NK-92 (cell line): Measurements from ENCODE around the gene PDE10A.
"Not testable (repeated sequence)": the region's sequence is repeated elsewhere in the genome, so short reads cannot be mapped to it uniquely, and the experiment has no call there.

ENCODE experiments used
- DNase-seq: peaks from one replicate; lab custom pipeline; 2025; ENCODE audit not compliant: unreplicated experiment; lab: John Stamatoyannopoulos, UW

Gene PDE10A

GRCh38 chr6:165557674-165558073, 105.4 kb downstream of the PDE10A start:
- no peak for DNase-seq

- DNase-seq: no peak
Observed at GRCh38 chr6:165556116-165556843, 106.8 kb downstream of the PDE10A start.

- not testable (repeated sequence) for DNase-seq
Observed at GRCh38 chr6:165554644-165555043, 108.4 kb downstream of the PDE10A start.

GRCh38 chr6:165552248-165552736, 110.7 kb downstream of the PDE10A start:
- DNase-seq: no peak

DNA sequence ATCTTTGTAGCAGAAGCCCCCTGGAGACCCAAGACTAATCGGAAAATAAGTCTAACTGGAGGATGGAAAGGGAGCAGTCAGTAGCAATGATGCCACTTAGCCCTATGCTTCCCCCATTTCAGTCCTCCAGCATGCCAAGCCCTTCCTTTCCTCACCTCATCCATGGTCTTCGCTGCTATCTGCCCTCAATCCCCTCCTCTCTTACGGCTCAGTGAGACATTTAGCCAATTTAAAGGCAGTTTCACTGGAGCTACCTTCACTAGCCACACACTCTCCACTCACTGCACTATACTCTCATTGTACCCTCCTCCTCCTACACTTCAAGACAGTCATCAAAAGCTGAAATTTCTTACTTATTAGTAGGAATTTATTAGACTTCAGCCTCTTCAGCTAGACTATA, 111.2 kb downstream of the PDE10A start:
- no peak for DNase-seq

DNA sequence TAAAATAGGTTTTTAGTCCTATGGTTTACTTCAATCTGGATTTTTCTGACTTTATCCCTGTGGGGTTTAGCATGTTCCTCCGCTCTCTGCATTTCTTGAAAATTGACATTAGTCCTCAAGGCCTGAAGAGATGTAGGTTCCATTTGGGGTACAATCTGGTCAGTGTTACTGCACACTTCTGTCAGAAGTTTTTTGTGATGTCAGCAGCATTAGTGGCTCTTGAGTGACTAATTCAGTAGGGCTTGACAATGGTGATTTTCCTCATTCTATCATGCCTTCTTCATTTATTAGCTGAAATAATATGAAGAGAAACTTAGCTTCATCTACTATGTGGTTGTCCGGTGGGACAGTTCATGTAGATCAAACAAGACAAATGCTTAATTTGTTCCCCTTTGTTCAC, 114.6 kb downstream of the PDE10A start:
- DNase-seq: no peak

- DNase-seq: no peak
Observed at GRCh38 chr6:165545806-165546205, 117.2 kb downstream of the PDE10A start.

DNA sequence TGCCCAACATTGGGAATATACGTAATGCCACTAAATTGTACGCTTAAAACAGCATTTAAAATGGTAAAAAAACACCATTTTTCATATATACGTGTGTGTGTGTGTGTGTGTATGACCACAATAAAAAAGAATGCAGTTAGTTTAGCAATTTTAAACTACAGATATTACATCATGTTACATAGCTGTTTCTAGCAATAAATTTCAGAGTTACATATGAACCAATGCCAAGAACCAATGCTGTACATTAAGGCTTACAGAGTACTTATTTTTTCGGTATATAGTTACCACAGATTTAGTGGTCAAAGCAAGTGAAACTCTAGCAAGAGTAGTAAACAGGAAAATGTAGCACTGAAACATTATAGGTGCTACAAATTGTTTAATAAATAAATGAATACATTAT, 119.3 kb downstream of the PDE10A start:
- no peak for DNase-seq

- no peak for DNase-seq
Observed at GRCh38 chr6:165536911-165537310, 126.1 kb downstream of the PDE10A start.

- DNase-seq: no peak
Observed at GRCh38 chr6:165519316-165519715, 143.7 kb downstream of the PDE10A start.

- DNase-seq: no peak
Observed at GRCh38 chr6:165515963-165516624, 146.9 kb downstream of the PDE10A start.

GRCh38 chr6:165514621-165515020, 148.4 kb downstream of the PDE10A start:
- no peak for DNase-seq

GRCh38 chr6:165511807-165512206, 151.2 kb downstream of the PDE10A start:
- no peak for DNase-seq

GRCh38 chr6:165508321-165508869, 154.6 kb downstream of the PDE10A start:
- no peak for DNase-seq

GRCh38 chr6:165506657-165507056, 156.4 kb downstream of the PDE10A start:
- DNase-seq: no peak

DNA sequence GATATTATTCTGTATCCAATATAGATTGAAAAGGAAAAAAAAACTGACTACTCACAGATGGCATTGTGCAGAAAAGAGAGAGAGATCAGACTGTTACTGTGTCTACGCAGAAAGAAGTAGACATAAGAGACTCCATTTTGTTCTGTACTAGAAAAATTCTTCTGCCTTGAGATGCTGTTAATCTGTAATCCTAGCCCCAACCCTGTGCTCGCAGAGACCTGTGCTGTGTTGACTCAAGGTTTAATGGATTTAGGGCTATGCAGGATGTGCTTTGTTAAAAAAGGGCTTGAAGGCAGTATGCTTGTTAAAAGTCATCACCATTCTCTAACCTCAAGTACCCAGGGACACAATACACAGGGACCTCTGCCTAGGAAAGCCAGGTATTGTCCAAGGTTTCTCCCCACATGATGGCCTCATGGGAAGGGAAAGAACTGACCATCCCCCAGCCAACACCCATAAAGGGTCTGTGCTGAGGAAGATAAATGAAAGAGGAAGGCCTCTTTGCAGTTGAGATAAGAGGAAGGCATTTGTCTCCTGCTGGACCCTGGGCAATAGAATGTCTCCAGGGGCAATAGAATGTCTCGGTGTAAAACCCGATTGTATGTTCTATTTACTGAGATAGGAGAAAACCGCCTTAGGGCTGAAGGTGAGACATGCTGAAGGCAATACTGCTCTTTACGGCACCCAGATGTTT, 162.7 kb downstream of the PDE10A start:
- DNase-seq: not testable (repeated sequence)

DNA sequence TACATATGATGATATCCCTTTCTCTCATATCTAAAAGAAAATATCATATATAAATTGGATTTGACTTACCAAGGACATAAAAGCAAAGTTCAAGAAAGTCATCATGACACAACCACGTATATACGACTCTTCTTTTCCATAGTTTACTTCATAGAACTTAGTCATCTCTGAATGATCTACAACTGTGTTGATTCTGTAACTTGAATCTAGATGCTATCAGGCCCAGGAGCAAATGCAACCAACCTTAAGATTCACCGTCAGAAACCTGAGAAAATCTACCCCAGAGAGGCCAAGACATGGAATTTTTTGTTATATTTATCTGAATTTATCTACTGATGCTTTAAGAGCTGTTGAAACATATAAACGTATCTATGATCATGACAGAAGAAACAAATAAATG, 165.6 kb downstream of the PDE10A start:
- DNase-seq: no peak

DNA sequence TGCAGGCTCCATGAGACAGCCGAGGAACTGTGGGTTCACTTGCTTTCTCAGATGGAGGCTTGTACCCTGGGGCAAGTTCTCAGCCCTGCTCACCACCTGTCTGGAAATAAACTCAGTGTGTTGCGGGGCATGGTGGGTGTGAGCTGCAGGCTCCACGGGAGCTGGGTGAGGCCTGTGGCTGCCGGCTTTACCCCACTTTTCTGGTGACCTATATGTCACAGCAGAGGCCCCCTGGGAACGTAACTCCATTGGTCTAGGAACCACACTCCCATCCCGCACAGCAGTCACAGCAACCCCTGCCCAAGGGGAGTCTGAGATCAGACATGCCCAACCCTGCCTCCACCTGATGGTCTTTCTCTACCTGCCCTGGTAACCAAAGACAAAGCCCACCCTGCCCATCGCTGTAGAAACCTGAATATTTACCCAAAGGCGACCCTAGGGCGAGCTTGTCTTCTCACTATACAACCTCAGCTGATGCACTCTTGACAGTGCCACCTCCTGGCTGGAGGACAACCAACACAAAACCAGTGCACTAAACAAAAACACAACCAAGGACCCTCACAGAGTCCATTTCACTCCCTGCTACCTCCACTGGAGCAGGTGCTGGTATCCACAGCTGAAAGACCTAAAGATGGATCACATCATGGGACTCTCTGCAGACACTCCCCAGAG, 174.3 kb downstream of the PDE10A start:
- DNase-seq: no peak

- DNase-seq: no peak
Observed at GRCh38 chr6:165487950-165488349, 175.1 kb downstream of the PDE10A start.

DNA sequence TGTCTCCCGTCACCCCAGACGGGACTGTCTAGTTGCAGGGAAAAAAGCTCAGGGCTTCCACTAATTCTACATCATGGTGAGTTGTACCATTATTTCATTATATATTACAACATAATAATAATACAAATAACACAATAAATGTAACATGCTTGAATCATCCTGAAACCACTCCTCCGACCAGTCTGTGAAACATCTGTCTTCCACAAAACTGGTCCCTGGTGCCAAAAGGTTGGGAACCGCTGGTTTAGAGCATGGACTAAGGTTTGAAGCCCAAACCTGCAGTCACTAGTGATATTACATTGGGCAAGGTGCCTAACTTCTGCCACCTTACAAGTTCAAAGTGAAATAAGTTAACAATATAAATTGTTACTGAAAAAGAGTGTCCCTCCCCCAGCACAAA, 175.7 kb downstream of the PDE10A start:
- DNase-seq: no peak
